HG03095 (cell line): ENCODE measurements around the gene IMMP2L.
A peak's percentile ranks its signal among the peaks of the same experiment; 100 is the strongest.
"Not testable (repeated sequence)": the region's sequence is repeated elsewhere in the genome, so short reads cannot be mapped to it uniquely, and the experiment has no call there.

Source experiments
- ATAC-seq: cut with Tn5 transposase; IDR thresholded peaks from one replicate; pipeline ENCODE4 v1.9.1; 2021; ENCODE audit warnings: moderate library complexity; ENCODE audit not compliant: unreplicated experiment

The IMMP2L gene

DNA sequence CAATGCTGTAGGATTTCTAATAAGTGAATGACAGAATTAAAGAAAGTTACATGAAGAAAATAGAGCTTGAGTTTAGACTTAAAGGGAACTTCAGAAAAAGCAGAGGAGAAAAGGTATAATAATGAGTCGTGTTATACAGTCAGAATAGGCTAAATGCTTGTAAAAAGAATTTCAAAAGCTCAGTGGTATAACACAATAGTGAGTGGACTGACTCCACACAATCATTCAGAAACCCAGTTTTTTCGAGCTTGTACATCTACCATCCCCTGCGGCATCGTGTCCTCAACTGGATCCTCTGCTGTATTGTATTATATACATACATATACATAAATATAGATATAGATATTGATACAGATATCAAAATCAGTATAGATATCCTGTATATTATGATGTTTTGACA is 52.2 kb downstream of the IMMP2L start:
- no peak for ATAC-seq

GRCh38 chr7:111509288-111509687 is 53.0 kb downstream of the IMMP2L start:
- ATAC-seq = no peak

- peak; percentile 57 for ATAC-seq
Measured at GRCh38 chr7:111508387-111508786, 53.9 kb downstream of the IMMP2L start.

DNA sequence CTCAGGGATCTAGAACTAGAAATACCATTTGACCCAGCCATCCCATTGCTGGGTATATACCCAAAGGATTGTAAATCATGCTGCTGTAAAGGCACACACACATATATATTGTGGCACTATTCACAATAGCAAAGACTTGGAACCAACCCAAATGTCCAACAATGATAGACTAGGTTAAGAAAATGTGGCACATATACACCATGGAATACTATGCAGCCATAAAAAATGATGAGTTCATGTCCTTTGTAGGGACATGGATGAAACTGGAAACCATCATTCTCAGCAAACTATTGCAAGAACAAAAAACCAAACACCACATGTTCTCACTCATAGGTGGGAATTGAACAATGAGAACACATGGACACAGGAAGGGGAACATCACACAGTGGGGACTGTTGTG is 56.9 kb downstream of the IMMP2L start:
- ATAC-seq = not testable (repeated sequence)

- not testable (repeated sequence) for ATAC-seq
Measured at GRCh38 chr7:111501799-111502198, 60.5 kb downstream of the IMMP2L start.

DNA sequence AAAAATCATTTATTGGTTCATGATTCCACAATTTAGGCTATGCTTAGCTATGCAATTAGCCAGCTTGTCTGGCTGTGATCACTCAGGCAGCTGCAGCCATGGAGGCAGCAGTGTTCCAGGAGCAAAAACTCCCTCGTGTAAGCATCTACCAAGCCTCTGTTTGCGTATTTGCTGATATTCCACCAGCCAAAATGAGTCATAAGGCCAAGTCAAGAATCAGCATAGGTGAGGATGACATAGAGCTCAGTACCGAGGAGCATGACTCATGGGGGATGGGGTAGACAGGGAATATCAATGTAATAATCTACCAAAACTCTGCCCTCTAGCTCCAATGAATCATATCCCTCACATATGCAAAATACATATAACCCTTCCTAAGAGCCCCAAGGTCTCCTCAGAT is 63.3 kb downstream of the IMMP2L start:
- no peak for ATAC-seq

- ATAC-seq = no peak
Measured at GRCh38 chr7:111498391-111499007, 63.8 kb downstream of the IMMP2L start.

DNA sequence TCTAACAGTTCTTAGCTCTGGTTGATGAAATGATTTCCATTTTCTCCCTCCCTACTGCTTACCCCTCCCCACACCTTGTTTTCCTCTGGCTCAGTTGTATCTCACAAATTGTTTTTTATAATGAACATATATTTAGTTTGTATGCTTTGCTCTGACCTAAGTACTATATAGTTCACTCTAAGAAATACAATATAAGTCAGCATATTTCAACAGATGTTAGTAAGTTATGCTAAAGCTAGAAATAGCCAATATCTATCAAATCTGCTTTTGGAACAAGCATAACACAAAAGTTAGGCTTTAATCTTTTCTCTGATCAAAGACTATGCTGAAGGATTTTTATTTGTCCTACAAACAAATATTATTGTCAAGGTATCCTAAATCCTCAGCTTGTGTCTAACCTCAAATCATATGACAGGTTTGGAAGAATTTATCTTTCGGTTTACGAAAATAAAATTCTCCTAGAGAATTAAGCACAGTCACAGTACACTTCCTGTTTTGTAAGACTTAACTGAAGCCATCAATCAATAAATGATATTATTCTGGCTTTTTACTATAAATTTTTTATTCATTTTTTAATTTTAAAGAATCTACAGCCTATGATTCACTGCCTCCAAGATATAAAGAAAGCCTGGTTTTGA is 67.0 kb downstream of the IMMP2L start:
- ATAC-seq = no peak

- ATAC-seq = no peak
Measured at GRCh38 chr7:111492234-111492633, 70.1 kb downstream of the IMMP2L start.

- ATAC-seq = no peak
Measured at GRCh38 chr7:111486472-111487142, 75.7 kb downstream of the IMMP2L start.

- no peak for ATAC-seq
Measured at GRCh38 chr7:111485701-111486380, 76.5 kb downstream of the IMMP2L start.

DNA sequence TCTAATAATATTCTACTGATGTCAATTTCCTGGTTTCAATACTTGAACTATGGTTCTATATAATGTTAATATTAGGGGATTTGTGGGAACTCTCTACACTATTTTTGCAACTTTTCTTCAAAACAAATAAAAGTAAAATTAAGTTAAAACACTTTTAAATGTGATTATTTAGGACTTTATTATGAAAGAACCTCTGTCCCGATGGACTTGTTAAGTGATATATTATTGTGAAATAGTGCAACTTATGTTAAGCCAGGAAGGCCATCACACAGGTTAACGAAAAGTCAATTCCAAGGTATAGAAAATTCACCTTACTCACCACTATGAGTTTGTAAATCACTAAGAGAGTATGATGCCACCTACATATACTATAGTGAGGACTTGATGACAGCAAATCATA is 79.2 kb downstream of the IMMP2L start:
- ATAC-seq = no peak

- ATAC-seq = no peak
Measured at GRCh38 chr7:111477462-111478225, 84.6 kb downstream of the IMMP2L start.

- ATAC-seq = no peak
Measured at GRCh38 chr7:111476586-111477293, 85.6 kb downstream of the IMMP2L start.

GRCh38 chr7:111475959-111476358 is 86.3 kb downstream of the IMMP2L start:
- ATAC-seq = no peak

GRCh38 chr7:111475419-111475748 is 86.9 kb downstream of the IMMP2L start:
- no peak for ATAC-seq

DNA sequence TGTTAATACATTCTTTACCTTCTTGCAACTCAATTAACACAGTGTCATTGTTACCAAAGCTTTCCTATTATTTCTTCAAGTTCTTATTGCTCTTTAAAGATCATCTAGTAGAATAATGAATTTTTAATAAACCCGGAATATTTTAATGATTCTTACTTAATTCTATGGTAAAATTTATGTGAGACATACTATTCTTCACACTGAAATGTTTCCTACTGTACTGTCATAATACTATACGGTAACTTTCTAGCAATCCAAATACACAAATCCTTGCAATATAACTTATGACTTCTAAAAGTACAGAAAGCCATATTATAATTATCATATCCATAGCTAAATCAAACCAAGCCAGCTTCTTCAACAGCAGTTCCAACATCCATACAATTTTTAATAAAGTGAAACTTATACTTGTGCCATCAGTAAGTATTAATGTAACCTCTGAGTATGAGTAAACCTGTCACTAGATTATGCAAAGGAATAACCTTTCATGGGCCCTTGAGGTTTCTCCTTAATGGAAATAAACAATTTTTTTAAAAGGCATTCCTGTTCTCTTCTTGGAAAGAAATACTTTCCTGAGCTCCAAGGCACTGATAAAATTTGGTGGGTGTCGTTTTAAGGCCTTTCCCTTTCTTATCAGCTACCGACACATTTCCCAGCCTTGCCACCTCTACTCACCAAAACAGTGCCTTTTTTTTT is 87.4 kb downstream of the IMMP2L start:
- ATAC-seq = no peak

GRCh38 chr7:111473449-111474198 is 88.7 kb downstream of the IMMP2L start:
- no peak for ATAC-seq

DNA sequence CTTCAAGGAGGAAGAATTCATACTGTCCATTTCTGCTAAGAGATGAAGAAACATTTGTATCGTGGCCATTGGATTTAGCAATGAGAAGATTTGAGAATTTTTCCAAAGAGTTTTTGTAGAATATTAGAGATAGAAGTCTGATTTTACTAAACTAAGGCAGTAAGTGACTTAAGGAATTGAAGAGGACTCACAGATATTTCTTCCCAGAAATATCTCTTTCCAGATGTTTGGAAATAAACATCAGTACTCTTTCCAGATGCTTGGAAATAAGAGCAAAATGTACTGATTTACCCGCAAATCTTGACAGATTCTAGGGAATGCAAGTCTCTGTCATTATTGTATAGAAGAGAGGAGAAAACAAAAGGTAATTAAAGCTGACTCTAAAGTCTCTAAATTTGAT is 91.3 kb downstream of the IMMP2L start:
- ATAC-seq = no peak
